Right atrium auricular region (tissue), 2 donors: ENCODE data around the gene SLC25A51. TPM values are rescaled to one million over a fixed set of nuclear protein-coding genes. Genes with fewer than 3 reads are reported as not detected.

Experiments
- DNase-seq: peaks from one replicate; pipeline ENCODE4 v3.0.0-alpha.2; 2019; ENCODE audit warnings: low spot score
- H3K27ac ChIP-seq, 2 donors: fragments of 200-600 bp; sonication (generic); 1 replicate in 1 of 2; 2 replicates in 1 of 2; pipeline ENCODE4 v1.5.1; 2016 to 2019
- H3K27me3 ChIP-seq, 2 donors: fragments of 200-600 bp; sonication (generic); one replicate each; pipeline versions ENCODE4 v1.5.1 to v1.6.0; 2017 to 2019
- H3K36me3 ChIP-seq: fragments of 200-600 bp; sonication (generic); one replicate; pipeline ENCODE4 v1.5.1; 2016
- H3K4me1 ChIP-seq, 2 donors: fragments of 200-600 bp; sonication (generic); one replicate each; pipeline versions ENCODE4 v1.5.1 to v1.6.0; 2017 to 2019
- H3K4me3 ChIP-seq, 2 donors: fragments of 200-600 bp; sonication (generic); 1 replicate in 1 of 2; 2 replicates in 1 of 2; pipeline ENCODE4 v1.5.1; 2017 to 2019; ENCODE audit warnings: mild to moderate bottlenecking in 1 of 2, moderate library complexity in 1 of 2
- H3K9me3 ChIP-seq, 2 donors: fragments of 200-600 bp; sonication (generic); one replicate each; pipeline ENCODE4 v1.5.1; 2019
- CTCF ChIP-seq, 2 donors: fragments of 200-600 bp; sonication (generic); IDR thresholded peaks; one replicate each; pipeline ENCODE4 v1.5.1; 2019; ENCODE audit warnings: antibody characterized with exemption in 2 of 2
- total RNA-seq, 2 donors: library from RNA; depleted of rRNA; stranded (reverse); fragments of >200 nt; gene quantifications; one replicate each; pipeline ENCODE4 v1.1.0, GENCODE V29; 2016

Gene SLC25A51
- total RNA-seq, 2 donors from 2014 or later: 23.5 to 27.1 TPM

- peaks cover 26% of the 10 kb centered on the region for H3K36me3 ChIP-seq
- no peak for DNase-seq
- TF ChIP-seq CTCF (IDR thresholded peaks at IDR 0.05): no peak
- no peak overlapping the region for H3K4me3 ChIP-seq
- H3K27ac ChIP-seq: no peak overlapping the region
- no peaks in the 10 kb centered on the region for H3K27me3 ChIP-seq
- H3K4me1 ChIP-seq: peaks cover 0 to 54% of the 10 kb centered on the region in 2 donors
- H3K9me3 ChIP-seq: no peaks in the 10 kb centered on the region
Observed at GRCh38 chr9:37920471-37921167, 16.7 kb upstream of the SLC25A51 start.

DNA sequence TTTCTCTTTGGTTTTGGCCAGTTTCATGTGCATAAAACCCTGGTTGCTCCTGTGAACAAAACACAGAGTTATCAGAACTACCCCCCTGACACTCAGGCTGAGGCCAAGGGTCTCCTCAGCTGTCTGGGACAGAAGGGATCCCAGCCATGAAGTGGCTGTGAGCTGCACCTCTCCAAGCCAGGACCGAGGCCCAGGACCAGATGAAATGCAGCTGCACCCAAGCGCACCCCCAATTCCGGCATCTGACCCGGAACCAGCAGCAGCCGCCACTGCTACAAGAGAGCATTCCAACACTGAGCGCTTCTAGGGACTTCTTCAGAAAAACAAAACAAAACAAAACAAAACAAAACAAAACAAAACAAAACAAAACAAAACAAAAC lies 16.0 kb upstream of the SLC25A51 start:
- no peak for DNase-seq
- H3K9me3 ChIP-seq: no peaks in the 10 kb centered on the region
- H3K4me3 ChIP-seq: no peak overlapping the region
- peaks cover 26% of the 10 kb centered on the region for H3K36me3 ChIP-seq
- peaks cover 0 to 54% of the 10 kb centered on the region in 2 donors for H3K4me1 ChIP-seq
- no peaks in the 10 kb centered on the region for H3K27me3 ChIP-seq
- H3K27ac ChIP-seq: no peak overlapping the region
- no peak for TF ChIP-seq CTCF (IDR thresholded peaks at IDR 0.05)

GRCh38 chr9:37919246-37919955 lies 15.5 kb upstream of the SLC25A51 start:
- peaks cover 0 to 54% of the 10 kb centered on the region in 2 donors for H3K4me1 ChIP-seq
- H3K9me3 ChIP-seq: no peaks in the 10 kb centered on the region
- H3K4me3 ChIP-seq: no peak overlapping the region
- DNase-seq: no peak
- TF ChIP-seq CTCF (IDR thresholded peaks at IDR 0.05): no peak
- no peak overlapping the region for H3K27ac ChIP-seq
- peaks cover 26% of the 10 kb centered on the region for H3K36me3 ChIP-seq
- H3K27me3 ChIP-seq: no peaks in the 10 kb centered on the region

- Histone ChIP-seq H3K36me3 (peaks cover 26% of the 10 kb centered on the region), H3K9me3 (no peaks in the 10 kb centered on the region), H3K4me3 (no peak overlapping the region), H3K4me1 (peaks cover 0 to 59% of the 10 kb centered on the region in 2 donors), H3K27me3 (no peaks in the 10 kb centered on the region), H3K27ac (no peak overlapping the region)
- DNase-seq: no peak
- TF ChIP-seq CTCF (IDR thresholded peaks at IDR 0.05): no peak
Observed at GRCh38 chr9:37918665-37919170, 14.8 kb upstream of the SLC25A51 start.

- no peak for DNase-seq
- Histone ChIP-seq H3K9me3 (no peaks in the 10 kb centered on the region), H3K27ac (peak overlapping the region; percentile 47 to 59), H3K4me3 (no peak overlapping the region), H3K27me3 (no peaks in the 10 kb centered on the region), H3K4me1 (peaks cover 0 to 57% of the 10 kb centered on the region in 2 donors), H3K36me3 (peaks cover 26% of the 10 kb centered on the region)
- no peak for TF ChIP-seq CTCF (IDR thresholded peaks at IDR 0.05)
Observed at GRCh38 chr9:37917801-37918664, 14.1 kb upstream of the SLC25A51 start.
